GM12892 (cell line): ENCODE data around the gene CAPZA1.

ENCODE experiments used
- DNase-seq: peaks from one replicate; pipeline ENCODE4 v3.0.0; 2011; ENCODE audit not compliant: insufficient read length
- FAIRE-seq: peaks from 2 replicates; lab custom pipeline; 2011; peaks lifted over from hg19 to GRCh38; lab: Jason Lieb, UNC
- POLR2A ChIP-seq: IDR thresholded peaks from 2 replicates; pipeline ENCODE4 v1.6.1; 2011; ENCODE audit warnings: low read depth, low read length, control low read depth
- POLR2AphosphoS5 ChIP-seq: IDR thresholded peaks from 2 replicates; pipeline ENCODE4 v1.6.1; 2011; ENCODE audit warnings: low read depth, low read length, control low read depth
- TAF1 ChIP-seq: IDR thresholded peaks from 2 replicates; pipeline ENCODE4 v1.6.1; 2011; ENCODE audit warnings: low read depth, mild to moderate bottlenecking, control low read depth, low read length, borderline replicate concordance

Gene CAPZA1

GRCh38 chr1:112714313-112715263 is 95.0 kb downstream of the CAPZA1 start:
- TF ChIP-seq POLR2AphosphoS5 (no peak), POLR2A (no peak), TAF1 (no peak)
- peak; percentile 41 for DNase-seq
- no peak for FAIRE-seq

- TF ChIP-seq TAF1 = no peak
- no peak for TF ChIP-seq POLR2A
- no peak for TF ChIP-seq POLR2AphosphoS5
- FAIRE-seq (peak; percentile 73), DNase-seq (peak; percentile 97)
Measured at GRCh38 chr1:112715264-112716053, 95.8 kb downstream of the CAPZA1 start, which contains the start of gene PPM1J. Gene PPM1J (minus strand): TSS chr1:112715332. CDS start chr1:112715301, 31 bp downstream.

GRCh38 chr1:112716133-112716720 is 96.6 kb downstream of the CAPZA1 start:
- peak; percentile 68 for FAIRE-seq
- DNase-seq = peak; percentile 53
- TF ChIP-seq POLR2AphosphoS5 (no peak), POLR2A (no peak), TAF1 (no peak)

- FAIRE-seq (no peak), DNase-seq (no peak)
- TF ChIP-seq POLR2AphosphoS5 (no peak), POLR2A (no peak), TAF1 (no peak)
Measured at GRCh38 chr1:112717263-112717873, 97.7 kb downstream of the CAPZA1 start.

GRCh38 chr1:112718691-112719418 is 99.2 kb downstream of the CAPZA1 start:
- DNase-seq (peak; percentile 69), FAIRE-seq (peak; percentile 81)
- TF ChIP-seq TAF1 = no peak
- TF ChIP-seq POLR2A = no peak
- TF ChIP-seq POLR2AphosphoS5 = no peak

- FAIRE-seq (no peak), DNase-seq (no peak)
- TF ChIP-seq POLR2AphosphoS5 (no peak), POLR2A (no peak), TAF1 (no peak)
Measured at GRCh38 chr1:112719706-112720105, 100.1 kb downstream of the CAPZA1 start.

GRCh38 chr1:112720800-112721199 is 101.2 kb downstream of the CAPZA1 start:
- FAIRE-seq (no peak), DNase-seq (no peak)
- TF ChIP-seq POLR2A = no peak
- no peak for TF ChIP-seq POLR2AphosphoS5
- no peak for TF ChIP-seq TAF1
